ENCODE data around the gene LZIC. TPM values are rescaled to one million over a fixed set of nuclear protein-coding genes. Genes with fewer than 3 reads are reported as not detected.

LZIC gene
- total RNA-seq, 2 donors from 2014 or later: 22.7 to 24.5 TPM

DNA sequence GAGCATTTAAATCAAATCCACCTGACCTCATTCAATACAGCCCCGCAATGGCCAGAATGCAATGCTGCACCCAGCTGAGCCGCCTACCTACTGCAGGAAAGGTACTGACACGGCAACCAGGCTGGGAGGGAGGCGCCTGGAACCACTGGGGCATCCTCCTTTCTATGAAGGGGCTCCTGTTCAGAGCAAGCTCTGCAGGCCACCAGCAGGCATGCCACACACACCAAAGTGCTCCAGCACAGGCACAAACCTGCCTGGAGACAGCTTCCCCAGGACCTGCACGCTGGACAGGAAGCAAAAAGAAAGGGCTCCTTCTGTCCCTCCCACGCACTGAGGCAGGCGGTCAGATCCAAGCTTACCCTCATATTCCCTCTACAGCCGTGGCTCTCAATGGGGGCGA lies 54.3 kb downstream of the LZIC start:
- Mint-ChIP-seq H3K4me1 (ENCODE audit: low read depth) (peaks cover 21% of the 10 kb centered on the region), H3K27ac (no peak overlapping the region), H3K4me3 (no peak overlapping the region), H3K36me3 (ENCODE audit: insufficient read depth in 2 of 2) (no peaks in the 10 kb centered on the region), H3K9me3 (no peaks in the 10 kb centered on the region), H3K27me3 (ENCODE audit: low read depth) (no peaks in the 10 kb centered on the region)
- DNase-seq (no peak), ATAC-seq (replicated peaks in 1 of 2) (no peak)

DNA sequence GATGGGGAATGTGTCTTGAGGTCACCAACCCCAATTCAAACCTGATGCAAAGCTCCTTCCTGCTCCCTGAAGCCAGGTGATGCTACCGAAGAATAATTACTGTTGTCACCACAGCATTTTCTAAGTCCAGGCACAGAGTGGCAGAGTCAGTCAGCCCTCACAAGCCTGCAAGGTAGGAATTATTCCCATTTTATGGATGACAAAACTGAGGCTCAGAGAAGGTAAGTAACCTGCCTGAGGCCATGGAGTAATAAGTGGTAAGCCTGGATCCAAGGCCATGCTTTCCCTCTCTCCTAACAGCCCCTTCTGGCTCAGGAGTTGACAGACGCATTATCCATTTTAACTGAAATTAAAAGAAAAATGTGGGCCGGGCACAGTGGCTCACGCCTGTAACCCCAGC lies 56.1 kb downstream of the LZIC start:
- no peak overlapping the region for H3K27ac Mint-ChIP-seq
- H3K9me3 Mint-ChIP-seq: no peaks in the 10 kb centered on the region
- H3K27me3 Mint-ChIP-seq (ENCODE audit: low read depth): no peaks in the 10 kb centered on the region
- H3K36me3 Mint-ChIP-seq (ENCODE audit: insufficient read depth in 2 of 2): no peaks in the 10 kb centered on the region
- DNase-seq: no peak
- ATAC-seq (replicated peaks in 1 of 2): no peak
- H3K4me1 Mint-ChIP-seq (ENCODE audit: low read depth): peaks cover 19% of the 10 kb centered on the region
- H3K4me3 Mint-ChIP-seq: no peak overlapping the region

DNA sequence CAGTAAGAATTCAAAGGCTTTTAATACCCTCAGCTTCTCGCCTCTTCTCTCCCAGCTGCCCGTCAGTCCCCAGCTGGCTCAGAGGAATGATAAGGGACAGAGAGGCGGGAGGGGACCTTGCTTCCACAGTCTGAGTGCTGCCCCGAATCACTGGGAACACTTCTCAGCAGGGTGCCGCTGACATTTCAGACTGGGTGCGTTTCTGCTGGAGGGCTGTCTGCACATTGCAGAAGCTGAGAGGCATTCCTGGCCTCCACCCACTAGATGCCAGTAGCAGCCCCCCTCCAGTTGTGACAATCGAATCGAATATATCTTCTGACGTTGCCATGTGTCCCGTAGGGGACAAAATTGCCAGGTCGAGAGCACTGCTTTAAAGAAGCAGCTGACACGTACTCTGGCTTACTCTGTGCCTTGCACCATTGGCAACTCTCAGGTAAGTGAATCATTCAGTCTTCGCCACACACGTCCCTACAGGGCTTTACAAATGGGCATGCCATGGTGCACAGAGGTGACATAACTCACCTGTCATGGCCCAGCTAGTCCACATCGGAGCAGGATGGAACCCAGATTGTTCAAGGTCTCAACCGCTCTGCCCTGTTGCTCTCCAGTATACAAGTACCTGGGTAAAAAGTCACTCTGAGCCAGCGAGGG lies 57.0 kb downstream of the LZIC start:
- H3K27me3 Mint-ChIP-seq (ENCODE audit: low read depth): no peaks in the 10 kb centered on the region
- ATAC-seq (replicated peaks in 1 of 2) (no peak), DNase-seq (no peak)
- H3K36me3 Mint-ChIP-seq (ENCODE audit: insufficient read depth in 2 of 2): no peaks in the 10 kb centered on the region
- H3K27ac Mint-ChIP-seq: no peak overlapping the region
- H3K4me3 Mint-ChIP-seq: no peak overlapping the region
- H3K9me3 Mint-ChIP-seq: no peaks in the 10 kb centered on the region
- H3K4me1 Mint-ChIP-seq (ENCODE audit: low read depth): peaks cover 27% of the 10 kb centered on the region

DNA sequence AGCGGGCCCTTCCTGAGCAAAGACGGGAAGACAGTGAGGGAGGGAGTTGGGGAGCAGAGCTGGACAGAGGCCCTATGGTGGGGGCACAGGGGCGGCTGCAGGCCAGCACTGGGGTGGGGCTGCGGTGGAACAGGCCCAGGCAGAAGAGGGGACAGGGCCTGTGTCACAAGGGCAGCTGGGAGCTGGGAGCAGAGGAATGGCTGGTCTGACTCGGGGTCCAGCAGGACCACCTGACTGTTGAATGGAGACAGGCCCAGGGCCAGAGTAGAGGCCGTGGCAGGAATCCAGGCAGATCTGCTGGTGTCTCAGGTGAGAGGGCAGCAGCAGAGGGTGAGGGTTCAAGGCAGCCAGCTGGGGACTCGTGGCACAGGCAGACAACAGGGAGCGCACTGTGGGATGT lies 58.4 kb downstream of the LZIC start:
- ATAC-seq (replicated peaks in 1 of 2): no peak
- Mint-ChIP-seq H3K9me3 (no peaks in the 10 kb centered on the region), H3K4me1 (ENCODE audit: low read depth) (peaks cover 26% of the 10 kb centered on the region), H3K36me3 (ENCODE audit: insufficient read depth in 2 of 2) (no peaks in the 10 kb centered on the region), H3K27ac (no peak overlapping the region), H3K4me3 (no peak overlapping the region), H3K27me3 (ENCODE audit: low read depth) (no peaks in the 10 kb centered on the region)
- DNase-seq: no peak

DNA sequence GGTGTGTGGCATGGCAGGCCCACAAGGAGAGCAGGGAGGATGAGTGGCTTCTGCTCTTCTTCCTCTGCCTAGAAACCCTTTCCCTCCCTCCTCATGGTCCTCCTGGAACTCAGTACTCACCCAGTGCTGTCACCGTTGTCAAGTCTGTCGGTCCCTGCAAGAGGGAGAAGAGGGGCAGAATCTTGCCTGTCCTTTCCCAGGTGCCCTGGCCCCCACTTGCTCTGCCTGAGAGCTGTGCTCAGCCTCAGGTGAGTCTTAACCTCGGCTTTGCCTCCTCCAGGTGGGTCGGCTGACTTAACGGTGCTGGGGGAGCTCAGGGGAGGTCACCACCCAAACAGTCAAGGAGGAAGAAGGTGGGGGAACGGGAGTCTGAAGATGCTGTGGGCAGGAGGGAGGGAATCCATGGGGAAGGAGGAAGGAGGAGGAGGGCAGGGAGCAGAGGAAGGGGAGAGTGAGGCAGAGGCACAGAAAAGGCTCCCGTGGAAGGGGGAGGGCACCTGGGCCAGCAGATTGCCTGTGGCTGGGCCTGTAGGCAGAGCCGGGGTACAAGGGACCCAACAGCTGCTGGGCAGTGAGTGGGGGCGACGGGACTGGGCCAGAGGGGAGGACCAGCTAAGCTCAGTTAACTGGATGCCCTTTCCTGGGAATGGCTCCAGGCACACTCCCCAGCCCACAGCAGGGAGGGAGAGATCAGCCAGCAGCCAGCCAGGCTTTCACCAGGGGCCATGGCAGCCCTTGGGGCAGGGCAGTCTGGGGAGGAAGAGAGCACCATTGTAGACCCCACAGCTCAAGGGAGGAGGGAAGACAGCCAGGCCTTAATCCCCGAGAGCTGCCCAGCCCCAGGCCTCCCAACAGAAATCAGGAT lies 59.4 kb downstream of the LZIC start:
- DNase-seq (no peak), ATAC-seq (replicated peaks in 1 of 2) (no peak)
- peaks cover 19% of the 10 kb centered on the region for H3K4me1 Mint-ChIP-seq (ENCODE audit: low read depth)

DNA sequence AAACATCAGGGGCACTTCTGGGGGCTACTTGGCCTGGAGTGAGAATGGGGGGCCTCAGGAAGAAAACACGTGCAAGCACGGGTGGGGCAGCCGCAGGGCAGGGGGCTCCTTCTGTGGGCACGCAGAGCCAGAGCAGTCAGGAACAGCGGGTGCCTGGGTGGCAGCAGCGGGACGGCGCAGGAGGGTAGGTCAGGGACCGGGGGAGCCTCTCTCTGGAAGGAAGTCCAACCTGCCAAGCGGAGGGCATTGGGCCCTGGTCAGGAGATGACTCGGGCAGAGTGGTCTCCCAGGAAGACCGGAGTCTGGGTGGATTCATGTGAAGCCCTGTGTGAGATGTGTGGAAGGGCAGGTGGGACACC lies 60.3 kb downstream of the LZIC start:
- no peak for ATAC-seq (replicated peaks in 1 of 2)
- Mint-ChIP-seq H3K36me3 (ENCODE audit: insufficient read depth in 2 of 2) (no peaks in the 10 kb centered on the region), H3K4me3 (no peak overlapping the region), H3K4me1 (ENCODE audit: low read depth) (peaks cover 19% of the 10 kb centered on the region), H3K9me3 (no peaks in the 10 kb centered on the region), H3K27ac (no peak overlapping the region), H3K27me3 (ENCODE audit: low read depth) (no peaks in the 10 kb centered on the region)
- no peak for DNase-seq

More for the DNA sequence above, 59.4 kb downstream of the LZIC start:
- Mint-ChIP-seq H3K27me3 (ENCODE audit: low read depth) (no peaks in the 10 kb centered on the region), H3K36me3 (ENCODE audit: insufficient read depth in 2 of 2) (no peaks in the 10 kb centered on the region), H3K9me3 (no peaks in the 10 kb centered on the region), H3K27ac (no peak overlapping the region), H3K4me3 (no peak overlapping the region)

DNA sequence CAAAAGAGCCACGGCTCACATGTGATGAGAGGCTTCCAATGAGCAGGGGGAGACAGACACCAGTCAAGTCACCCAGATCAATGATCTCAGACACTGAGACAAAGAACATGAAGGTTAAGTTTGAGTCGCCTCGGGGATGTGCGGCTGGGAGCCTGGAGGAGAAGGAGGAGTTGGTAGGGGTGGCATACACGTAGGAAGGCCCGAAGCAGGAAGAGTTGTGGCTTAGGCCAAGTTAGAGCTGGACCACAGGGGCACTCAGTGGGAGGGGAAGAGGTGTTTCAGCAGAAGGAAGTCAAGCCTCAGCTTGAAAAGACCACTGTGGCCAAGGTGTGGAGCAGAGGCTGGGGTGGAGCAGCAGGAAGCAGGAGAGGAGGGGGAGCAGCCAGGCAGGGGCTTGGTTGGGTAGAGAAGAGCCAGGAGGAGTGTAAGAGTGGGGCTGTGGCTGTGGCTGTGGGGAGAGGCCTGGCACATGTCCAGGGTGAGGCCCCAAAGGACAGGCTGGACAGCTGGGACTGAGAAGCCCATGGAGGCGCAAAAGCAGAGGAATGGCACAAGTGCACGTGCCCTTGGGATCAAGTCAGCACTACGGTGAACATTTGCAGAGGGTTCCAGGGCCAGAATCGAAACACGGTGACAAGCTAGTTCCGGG lies 60.8 kb downstream of the LZIC start:
- peak overlapping the region; percentile 22 for H3K27ac Mint-ChIP-seq
- no peaks in the 10 kb centered on the region for H3K36me3 Mint-ChIP-seq (ENCODE audit: insufficient read depth in 2 of 2)
- H3K9me3 Mint-ChIP-seq: no peaks in the 10 kb centered on the region
- peak; percentile 70 to 76 for ATAC-seq (replicated peaks in 1 of 2)
- peak; percentile 24 to 26 for DNase-seq
- H3K4me1 Mint-ChIP-seq (ENCODE audit: low read depth): peaks cover 19% of the 10 kb centered on the region
- peak overlapping the region; percentile 4 to 5 for H3K4me3 Mint-ChIP-seq
- H3K27me3 Mint-ChIP-seq (ENCODE audit: low read depth): no peaks in the 10 kb centered on the region

DNA sequence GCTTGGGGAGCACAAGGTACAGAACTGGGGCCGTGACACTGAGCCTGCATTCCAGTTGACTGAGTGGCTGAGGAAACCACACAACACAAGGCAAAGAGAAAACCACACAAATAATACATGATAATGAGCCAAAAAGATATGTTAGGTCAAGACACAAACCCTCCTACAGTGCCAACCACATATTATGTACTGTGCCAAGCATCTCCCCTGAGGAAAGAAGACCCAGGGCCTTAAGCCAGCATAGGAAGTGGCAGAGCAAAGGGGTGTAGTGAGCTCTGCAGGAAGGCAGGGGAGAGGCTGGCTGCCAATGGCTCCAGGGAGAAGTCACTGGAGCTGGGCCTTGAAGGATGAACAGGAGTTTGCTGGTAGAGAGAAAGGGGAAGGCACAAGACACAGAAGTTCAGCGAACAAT lies 61.3 kb downstream of the LZIC start:
- DNase-seq (no peak), ATAC-seq (replicated peaks in 1 of 2) (peak; percentile 25 to 36)
- Mint-ChIP-seq H3K27me3 (ENCODE audit: low read depth) (no peaks in the 10 kb centered on the region), H3K4me3 (peak overlapping the region in 1 of 2 donors; percentile 5), H3K27ac (peak overlapping the region; percentile 64), H3K4me1 (ENCODE audit: low read depth) (peaks cover 19% of the 10 kb centered on the region), H3K9me3 (no peaks in the 10 kb centered on the region), H3K36me3 (ENCODE audit: insufficient read depth in 2 of 2) (no peaks in the 10 kb centered on the region)

Other genes with a start within 250 kb of the LZIC start
- 10 to 100 TPM; 31.7 to 34.1 TPM for gene CLSTN1, start 119.4 kb downstream of the LZIC start, total RNA-seq
- gene CTNNBIP1, start 33.1 kb downstream of the LZIC start, total RNA-seq: 10 to 100 TPM; 16.3 to 21.6 TPM
- 10 to 100 TPM; 12.3 to 13.7 TPM for gene NMNAT1, start 84 bp upstream of the LZIC start, total RNA-seq
- gene RBP7, start 53.8 kb upstream of the LZIC start, total RNA-seq: not detected
- gene UBE4B, start 89.6 kb upstream of the LZIC start, total RNA-seq: 10 to 100 TPM; 24.7 to 25.6 TPM

Measured in activated T-cell treated with anti-CD3 and anti-CD28 coated beads, Interleukin-2, amount 50 U/mL, for 72 hours (primary cell).